Mesenchymal stem cell (in vitro differentiated cells and primary cell): ENCODE measurements around the gene HNF1B.

Experiments used
- DNase-seq: peaks from one replicate; pipeline ENCODE4 v3.0.0-alpha.2; 2013
- H2AFZ ChIP-seq: one replicate; pipeline ENCODE4 v1.6.1; 2013; ENCODE audit warnings: low read depth, mild to moderate bottlenecking, control low read depth, inconsistent platforms, low read length, moderate library complexity
- H2AK5ac ChIP-seq: 2 replicates; pipeline ENCODE4 v1.6.1; 2013; ENCODE audit warnings: low read length, moderate library complexity, mild to moderate bottlenecking, inconsistent platforms; ENCODE audit not compliant: severe bottlenecking
- H2BK120ac ChIP-seq: one replicate; pipeline ENCODE4 v1.6.1; 2013; ENCODE audit warnings: low read depth, mild to moderate bottlenecking, inconsistent platforms, low read length, moderate library complexity
- H2BK12ac ChIP-seq, 2 experiments: one replicate each; pipeline ENCODE4 v1.6.1; 2013; ENCODE audit warnings: inconsistent platforms in 2 of 2, low read length in 2 of 2, mild to moderate bottlenecking in 2 of 2, moderate library complexity in 2 of 2, control low read depth in 1 of 2
- H2BK15ac ChIP-seq: one replicate; pipeline ENCODE4 v1.6.1; 2013; ENCODE audit warnings: mild to moderate bottlenecking, low read depth, inconsistent platforms; ENCODE audit not compliant: poor library complexity, severe bottlenecking
- H2BK5ac ChIP-seq: 2 replicates; pipeline ENCODE4 v1.6.1; 2013; ENCODE audit warnings: low read depth, mild to moderate bottlenecking, low read length, control low read depth, inconsistent platforms; ENCODE audit not compliant: poor library complexity, severe bottlenecking
- H3K14ac ChIP-seq, 2 experiments: one replicate each; pipeline ENCODE4 v1.6.1; 2013; ENCODE audit warnings: inconsistent platforms in 2 of 2, low read length in 2 of 2, control low read depth in 1 of 2, mild to moderate bottlenecking in 1 of 2, moderate library complexity in 1 of 2
- H3K18ac ChIP-seq, 2 experiments: one replicate each; pipeline ENCODE4 v1.6.1; 2013; ENCODE audit warnings: inconsistent platforms in 2 of 2, low read length in 2 of 2, control low read depth in 1 of 2, low read depth in 1 of 2, mild to moderate bottlenecking in 1 of 2
- H3K23ac ChIP-seq, 2 experiments: one replicate each; pipeline ENCODE4 v1.6.1; 2013; ENCODE audit warnings: inconsistent platforms in 2 of 2, low read length in 2 of 2, mild to moderate bottlenecking in 2 of 2, moderate library complexity in 2 of 2, control low read depth in 1 of 2
- H3K27ac ChIP-seq: 2 replicates; pipeline ENCODE4 v1.5.1; 2013; ENCODE audit warnings: mild to moderate bottlenecking, moderate library complexity, low read length, control low read depth, inconsistent platforms; ENCODE audit not compliant: poor library complexity, severe bottlenecking
- H3K27me3 ChIP-seq, 2 experiments: 2 replicates each; pipeline versions ENCODE4 v1.6.1 to v1.7.0; 2013; ENCODE audit warnings: low read length in 2 of 2, mild to moderate bottlenecking in 2 of 2, moderate library complexity in 2 of 2, control low read depth in 1 of 2, inconsistent platforms in 1 of 2; ENCODE audit not compliant: control insufficient read depth in 1 of 2, insufficient read depth in 1 of 2
- H3K36me3 ChIP-seq, 2 experiments: 2 replicates each; pipeline versions ENCODE4 v1.6.1 to v1.7.0; 2013; ENCODE audit warnings: low read length in 2 of 2, control low read depth in 1 of 2, inconsistent platforms in 1 of 2, low read depth in 1 of 2, mild to moderate bottlenecking in 1 of 2; ENCODE audit not compliant: insufficient read depth in 2 of 2, control insufficient read depth in 1 of 2
- H3K4ac ChIP-seq, 2 experiments: one replicate each; pipeline ENCODE4 v1.6.1; 2013; ENCODE audit warnings: inconsistent platforms in 2 of 2, low read length in 2 of 2, mild to moderate bottlenecking in 2 of 2, moderate library complexity in 2 of 2, control low read depth in 1 of 2, low read depth in 1 of 2
- H3K4me1 ChIP-seq: 2 replicates; pipeline ENCODE4 v1.6.1; 2013; ENCODE audit warnings: low read depth, low read length, control low read depth; ENCODE audit not compliant: control insufficient read depth, insufficient read depth
- H3K4me2 ChIP-seq: 2 replicates; pipeline ENCODE4 v1.6.1; 2013; ENCODE audit warnings: low read length, mild to moderate bottlenecking, inconsistent platforms; ENCODE audit not compliant: poor library complexity, severe bottlenecking
- H3K4me3 ChIP-seq, 2 experiments: 2 replicates each; pipeline versions ENCODE4 v1.5.1 to v1.7.0; 2013; ENCODE audit warnings: low read length in 2 of 2, mild to moderate bottlenecking in 2 of 2, control low read depth in 1 of 2, low read depth in 1 of 2; ENCODE audit not compliant: insufficient read depth in 1 of 2
- H3K79me1 ChIP-seq: replicated peaks from 2 replicates; pipeline ENCODE4 v1.6.1; 2013; ENCODE audit warnings: mild to moderate bottlenecking, control low read depth, low read length, inconsistent platforms; ENCODE audit not compliant: poor library complexity, severe bottlenecking
- H3K9ac ChIP-seq: 2 replicates; pipeline ENCODE4 v1.7.0; 2013; ENCODE audit warnings: mild to moderate bottlenecking, low read length, moderate library complexity
- H3K9me3 ChIP-seq: 2 replicates; pipeline ENCODE4 v1.7.0; 2013; ENCODE audit warnings: mild to moderate bottlenecking, low read length; ENCODE audit not compliant: control insufficient read depth
- H4K8ac ChIP-seq: one replicate; pipeline ENCODE4 v1.6.1; 2013; ENCODE audit warnings: inconsistent platforms, mild to moderate bottlenecking, low read length, moderate library complexity
- H4K91ac ChIP-seq: one replicate; pipeline ENCODE4 v1.6.1; 2013; ENCODE audit warnings: mild to moderate bottlenecking, low read length, inconsistent platforms
- WGBS: methylation state at CpG from one replicate; pipeline ENCODE4 v1.1.7; 2013; ENCODE audit warnings: mixed read lengths; 5-methylcytosine and 5-hydroxymethylcytosine counted together

HNF1B gene

DNA sequence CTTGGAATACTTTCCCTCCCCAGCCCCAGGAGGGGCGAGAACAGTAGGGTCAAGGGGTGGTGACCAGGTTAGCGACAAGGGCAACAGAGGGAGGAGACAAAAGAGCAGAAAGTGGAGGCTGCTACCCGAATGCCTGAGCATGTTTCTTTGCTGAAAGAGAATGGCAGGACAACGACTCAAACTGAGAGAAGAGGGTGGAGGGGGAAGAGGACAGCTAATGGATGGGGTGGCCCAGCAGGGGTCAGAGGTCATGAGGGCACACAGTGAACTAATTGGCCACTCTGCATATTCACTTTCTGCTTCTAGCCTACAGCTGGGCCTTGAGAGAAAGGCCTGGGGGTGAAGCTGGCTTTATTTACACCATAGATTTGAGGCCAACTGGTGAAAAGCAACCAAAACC is 82.5 kb downstream of the HNF1B start:
- no peak for DNase-seq
- Histone ChIP-seq H3K36me3 (no peaks in the 10 kb centered on the region), H2AK5ac (peak overlapping the region; percentile 13), H4K8ac (no peak overlapping the region), H2BK12ac (no peak overlapping the region), H3K9me3 (no peaks in the 10 kb centered on the region), H3K4me1 (peaks cover 3% of the 10 kb centered on the region), H3K4me3 (no peak overlapping the region), H3K27ac (no peak overlapping the region), H3K4ac (no peak overlapping the region), H3K14ac (peak overlapping the region in 1 of 2 experiments; percentile 60), H2BK15ac (no peak overlapping the region), H3K18ac (no peak overlapping the region), H2AFZ (peak overlapping the region; percentile 76), H2BK120ac (no peak overlapping the region), H3K79me1 (no peaks in the 10 kb centered on the region), H3K27me3 (no peaks in the 10 kb centered on the region), H3K9ac (no peak overlapping the region), H2BK5ac (peak overlapping the region; percentile 76), H3K4me2 (no peak overlapping the region), H4K91ac (no peak overlapping the region), H3K23ac (no peak overlapping the region)
- WGBS, result 63% methylated on average over 4 of the region's 4 CpGs

DNA sequence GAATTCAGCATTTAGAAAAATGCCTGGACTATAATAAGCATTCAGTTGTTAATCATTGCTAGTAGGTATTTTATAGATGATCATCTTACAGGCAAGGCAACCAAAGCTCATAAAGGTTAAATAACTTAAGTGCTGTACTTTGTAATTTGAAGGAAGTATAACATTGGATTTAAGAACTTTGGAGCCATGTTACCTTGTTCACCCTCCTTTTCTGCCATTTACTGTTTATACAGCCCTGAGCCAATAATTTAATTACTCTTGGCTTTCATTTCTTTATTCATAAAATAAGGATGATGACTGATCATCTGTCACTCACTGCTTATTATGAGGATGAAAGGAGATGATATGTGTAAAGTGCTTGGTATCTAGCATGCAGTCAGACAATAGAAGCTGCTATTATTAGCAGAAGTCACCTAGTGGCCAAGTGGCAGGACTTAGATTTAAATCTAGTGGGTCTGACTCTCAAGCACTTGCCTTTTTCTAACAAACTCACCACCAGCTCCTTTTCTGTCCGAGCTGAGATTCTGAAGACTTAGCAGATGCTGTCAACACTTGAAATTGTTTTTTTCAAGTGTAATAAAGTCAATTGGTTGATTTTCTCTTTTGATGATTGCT is 83.4 kb downstream of the HNF1B start:
- Histone ChIP-seq H3K4me1 (peaks cover 3% of the 10 kb centered on the region), H2BK15ac (no peak overlapping the region), H2BK5ac (no peak overlapping the region), H3K18ac (no peak overlapping the region), H2AFZ (no peak overlapping the region), H4K8ac (no peak overlapping the region), H3K27ac (no peak overlapping the region), H3K23ac (no peak overlapping the region), H2BK12ac (no peak overlapping the region), H2BK120ac (no peak overlapping the region), H3K4me3 (no peak overlapping the region), H3K79me1 (no peaks in the 10 kb centered on the region), H3K4ac (no peak overlapping the region), H3K27me3 (no peaks in the 10 kb centered on the region), H3K9ac (no peak overlapping the region), H2AK5ac (no peak overlapping the region), H3K4me2 (no peak overlapping the region), H3K36me3 (no peaks in the 10 kb centered on the region), H3K9me3 (no peaks in the 10 kb centered on the region), H4K91ac (no peak overlapping the region), H3K14ac (no peak overlapping the region)
- no CpG with 5 or more reads among the region's 1 CpG for WGBS
- DNase-seq, result no peak

DNA sequence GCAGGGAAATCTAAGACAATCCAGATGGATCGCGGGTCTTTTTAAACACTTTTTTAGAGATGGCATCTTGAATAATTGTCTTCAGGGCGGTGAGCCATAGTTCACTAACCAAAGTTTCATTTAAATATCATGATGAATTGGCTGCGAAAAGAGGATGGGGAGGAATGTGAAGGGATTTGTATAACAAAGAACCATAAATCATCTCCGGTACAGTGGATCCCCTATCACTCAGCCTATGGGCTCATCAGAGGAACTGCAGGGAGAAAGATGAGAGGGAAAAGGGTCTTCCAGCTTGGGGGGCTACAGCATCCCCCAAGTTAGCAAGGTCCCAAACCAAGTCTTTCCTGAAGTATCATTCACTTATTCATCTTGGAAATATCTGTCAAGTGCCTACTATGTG is 84.9 kb downstream of the HNF1B start:
- Histone ChIP-seq H2BK15ac (no peak overlapping the region), H3K79me1 (no peaks in the 10 kb centered on the region), H3K18ac (no peak overlapping the region), H4K91ac (no peak overlapping the region), H3K9me3 (no peaks in the 10 kb centered on the region), H2BK12ac (no peak overlapping the region), H2AFZ (no peak overlapping the region), H2BK120ac (no peak overlapping the region), H3K23ac (no peak overlapping the region), H2BK5ac (no peak overlapping the region), H3K4ac (no peak overlapping the region), H3K14ac (no peak overlapping the region), H4K8ac (no peak overlapping the region), H3K27me3 (no peaks in the 10 kb centered on the region), H3K4me1 (peaks cover 3% of the 10 kb centered on the region), H3K36me3 (no peaks in the 10 kb centered on the region), H3K9ac (no peak overlapping the region), H3K4me2 (no peak overlapping the region), H2AK5ac (no peak overlapping the region), H3K27ac (no peak overlapping the region), H3K4me3 (no peak overlapping the region)
- 86% methylated on average over 3 of the region's 5 CpGs for WGBS
- DNase-seq, result no peak

DNA sequence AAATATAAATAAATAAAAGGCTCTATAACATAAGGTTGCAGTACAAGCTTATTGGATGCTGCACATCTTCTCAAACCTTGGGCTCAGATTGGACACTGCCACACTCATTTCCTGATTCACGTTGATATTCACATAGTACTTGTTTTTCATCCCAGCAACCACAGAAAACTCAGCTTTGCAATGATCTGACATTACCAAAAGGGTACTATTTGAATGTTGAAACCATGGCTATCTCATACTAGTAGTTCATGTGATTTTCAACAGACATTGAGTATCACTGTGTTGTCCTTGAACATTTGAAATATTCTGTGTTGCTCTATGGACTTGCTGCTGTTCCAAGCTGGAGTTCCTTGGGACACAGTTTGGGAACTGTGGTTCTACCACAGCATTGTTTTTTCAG is 87.7 kb downstream of the HNF1B start:
- WGBS, result 94% methylated on average over 1 of the region's 1 CpG
- no peak overlapping the region for H3K14ac ChIP-seq
- H2BK120ac ChIP-seq, result no peak overlapping the region
- no peak overlapping the region for H3K27ac ChIP-seq
- no peak for DNase-seq
- peaks cover 0 to 3% of the 10 kb centered on the region in 2 experiments for H3K27me3 ChIP-seq
- H3K4me1 ChIP-seq, result peaks cover under 1% of the 10 kb centered on the region
- no peak overlapping the region for H4K91ac ChIP-seq
- H2BK5ac ChIP-seq, result no peak overlapping the region
- H3K18ac ChIP-seq, result no peak overlapping the region
- no peak overlapping the region for H3K4me2 ChIP-seq
- H3K9me3 ChIP-seq, result no peaks in the 10 kb centered on the region
- no peak overlapping the region for H2BK15ac ChIP-seq
- no peak overlapping the region for H3K23ac ChIP-seq
- no peak overlapping the region for H2BK12ac ChIP-seq
- H3K79me1 ChIP-seq, result no peaks in the 10 kb centered on the region
- no peak overlapping the region for H3K9ac ChIP-seq
- H2AK5ac ChIP-seq, result no peak overlapping the region
- no peaks in the 10 kb centered on the region for H3K36me3 ChIP-seq
- no peak overlapping the region for H4K8ac ChIP-seq
- no peak overlapping the region for H3K4me3 ChIP-seq
- H3K4ac ChIP-seq, result no peak overlapping the region
- no peak overlapping the region for H2AFZ ChIP-seq
